HG02623 (cell line): ENCODE results near the gene TBXAS1.

Source experiments
- ATAC-seq: cut with Tn5 transposase; IDR thresholded peaks from one replicate; pipeline ENCODE4 v1.9.1; 2021; ENCODE audit warnings: moderate library complexity; ENCODE audit not compliant: unreplicated experiment

TBXAS1 gene

DNA sequence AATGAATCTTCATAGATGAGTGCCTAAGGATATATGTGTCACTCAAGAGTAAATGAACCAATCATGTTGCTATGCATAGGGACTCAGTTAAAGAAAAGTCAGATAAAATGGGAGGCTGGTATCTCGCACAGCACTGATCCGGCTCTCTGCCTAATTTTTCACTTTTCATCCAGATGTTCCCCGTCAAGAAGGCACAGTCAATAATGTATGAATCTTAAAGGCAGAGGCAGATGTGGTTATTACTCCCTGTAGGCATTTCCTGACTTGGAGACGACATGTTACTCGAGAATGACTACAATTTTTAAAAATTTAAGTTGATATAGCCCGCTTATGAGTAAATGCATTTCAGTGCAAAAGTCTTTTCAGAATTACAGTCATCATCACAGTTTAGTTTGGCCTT, 113.6 kb downstream of the TBXAS1 start:
- ATAC-seq, result no peak

- ATAC-seq, result no peak
Observed at GRCh38 chr7:139943401-139943800, 114.3 kb downstream of the TBXAS1 start.

GRCh38 chr7:139944248-139944647, 115.2 kb downstream of the TBXAS1 start:
- ATAC-seq, result no peak

DNA sequence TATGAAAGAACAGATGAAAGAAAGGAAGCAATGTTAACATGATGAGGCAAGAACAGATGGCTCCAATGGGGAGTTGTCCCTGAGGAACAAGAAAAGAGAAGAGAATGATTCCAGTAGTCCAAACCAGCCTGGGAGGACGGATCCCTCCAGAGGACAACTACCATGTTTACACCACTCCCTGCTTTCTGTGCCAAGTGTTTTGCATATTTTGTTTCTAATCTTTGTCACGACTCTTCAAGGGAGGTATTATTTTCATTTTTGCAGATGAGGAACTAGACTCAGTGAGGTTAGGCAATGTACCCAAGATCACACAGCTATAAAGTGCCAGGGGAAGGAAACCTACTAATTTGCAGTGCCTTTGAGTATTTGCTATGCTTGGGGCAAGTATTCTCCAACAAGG, 117.5 kb downstream of the TBXAS1 start:
- ATAC-seq, result no peak

DNA sequence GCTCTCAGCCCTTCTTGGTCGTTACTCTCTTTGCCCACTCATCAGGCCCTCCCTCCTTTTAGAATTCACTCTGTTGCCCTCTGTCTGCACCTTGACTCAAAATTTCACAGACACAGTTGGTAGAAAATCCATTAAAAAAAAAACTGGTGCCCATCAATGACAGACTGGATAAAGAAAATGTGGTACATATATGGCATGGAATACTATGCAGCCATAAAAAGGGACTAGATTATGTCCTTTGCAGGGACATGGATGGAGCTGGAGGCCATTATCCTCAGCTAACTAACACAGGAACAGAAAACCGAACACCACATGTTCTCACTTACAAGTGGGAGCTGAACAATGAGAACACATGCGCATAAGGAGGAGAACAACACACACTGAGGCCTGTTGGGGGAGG, 118.0 kb downstream of the TBXAS1 start:
- no peak for ATAC-seq

- no peak for ATAC-seq
Observed at GRCh38 chr7:139948167-139948566, 119.1 kb downstream of the TBXAS1 start.

GRCh38 chr7:139948587-139949335, 119.7 kb downstream of the TBXAS1 start:
- no peak for ATAC-seq

DNA sequence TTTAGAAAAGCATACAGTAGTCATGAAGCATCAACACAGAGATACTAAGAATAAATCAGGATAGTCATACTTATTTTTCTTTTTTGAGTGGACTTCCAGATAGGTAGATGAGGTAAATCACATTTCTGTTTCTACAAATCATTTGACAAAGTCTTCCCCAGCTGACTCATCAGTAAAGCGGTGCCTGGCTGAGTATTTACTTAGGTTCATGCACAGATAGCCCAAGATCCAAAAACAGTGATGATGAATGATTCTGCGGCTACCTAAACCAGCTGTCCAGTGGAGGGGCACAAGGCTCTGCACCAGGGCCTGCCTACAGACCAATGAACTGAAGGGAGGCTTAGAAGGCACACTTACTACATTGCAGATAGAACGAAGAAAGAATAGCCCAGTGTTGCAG, 120.6 kb downstream of the TBXAS1 start:
- no peak for ATAC-seq

DNA sequence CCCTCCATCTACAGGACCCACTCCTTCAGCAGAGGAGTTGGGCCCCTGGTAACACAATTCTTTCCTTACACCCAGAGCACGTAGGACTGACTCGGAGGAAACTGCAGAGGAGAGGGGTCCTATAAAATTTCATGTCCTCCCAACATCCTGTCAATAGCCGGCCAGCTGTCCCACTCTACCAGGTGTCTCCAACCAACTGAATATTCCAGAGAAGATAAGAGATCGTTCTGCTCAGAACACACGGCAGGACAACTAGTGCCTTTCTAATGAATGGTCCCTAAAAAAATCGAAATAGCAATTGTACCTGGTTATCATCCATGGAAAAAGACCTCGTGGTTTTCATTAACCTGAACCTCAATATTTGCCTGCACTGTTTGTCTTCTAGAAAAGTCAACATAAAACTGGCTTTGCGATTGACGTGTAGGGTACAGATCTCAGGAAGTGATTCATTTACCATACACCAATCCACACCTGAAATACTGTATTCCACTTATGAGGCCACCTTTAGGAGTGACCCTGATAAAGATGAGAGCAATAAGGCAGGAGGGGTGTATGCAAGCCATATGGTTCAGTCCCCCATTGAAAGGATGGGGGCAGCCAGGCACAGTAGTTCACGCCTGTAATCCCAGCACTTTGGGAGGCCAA, 121.9 kb downstream of the TBXAS1 start:
- ATAC-seq, result no peak

- no peak for ATAC-seq
Observed at GRCh38 chr7:139953229-139953628, 124.2 kb downstream of the TBXAS1 start.

DNA sequence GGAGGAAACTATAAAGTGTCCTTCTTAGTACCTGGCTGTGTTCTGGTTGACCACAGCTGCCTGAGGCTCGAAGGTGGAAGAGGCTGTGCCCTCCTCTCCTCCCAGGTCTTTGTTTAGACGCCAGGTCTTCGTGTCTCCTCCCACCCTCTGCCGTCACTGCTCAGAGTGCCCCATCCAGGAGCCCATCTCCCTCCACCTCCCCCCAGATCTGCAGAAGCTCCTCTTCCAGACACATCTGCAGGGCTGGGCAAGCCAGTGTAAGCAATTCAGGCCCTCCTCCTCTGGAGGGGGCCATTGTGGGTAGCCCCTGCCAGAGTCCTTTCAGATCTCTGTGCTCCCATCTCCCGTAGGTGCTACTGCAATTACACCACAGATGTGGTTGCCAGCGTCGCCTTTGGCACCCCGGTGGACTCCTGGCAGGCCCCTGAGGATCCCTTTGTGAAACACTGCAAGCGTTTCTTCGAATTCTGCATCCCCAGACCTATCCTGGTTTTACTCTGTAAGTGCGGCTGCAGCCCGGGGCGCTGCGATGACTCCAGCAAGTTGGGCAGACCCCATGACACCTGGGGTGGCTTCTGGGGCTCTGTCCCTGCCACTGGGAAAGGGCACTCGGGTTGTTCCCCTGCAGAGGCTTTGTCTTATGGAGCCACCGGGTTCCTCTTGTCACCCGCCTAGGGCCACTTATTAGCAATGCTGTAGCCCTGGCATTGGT, 126.2 kb downstream of the TBXAS1 start:
- no peak for ATAC-seq

GRCh38 chr7:139958599-139959284, 129.7 kb downstream of the TBXAS1 start:
- no peak for ATAC-seq

GRCh38 chr7:139959285-139959628, 130.2 kb downstream of the TBXAS1 start:
- ATAC-seq, result no peak

DNA sequence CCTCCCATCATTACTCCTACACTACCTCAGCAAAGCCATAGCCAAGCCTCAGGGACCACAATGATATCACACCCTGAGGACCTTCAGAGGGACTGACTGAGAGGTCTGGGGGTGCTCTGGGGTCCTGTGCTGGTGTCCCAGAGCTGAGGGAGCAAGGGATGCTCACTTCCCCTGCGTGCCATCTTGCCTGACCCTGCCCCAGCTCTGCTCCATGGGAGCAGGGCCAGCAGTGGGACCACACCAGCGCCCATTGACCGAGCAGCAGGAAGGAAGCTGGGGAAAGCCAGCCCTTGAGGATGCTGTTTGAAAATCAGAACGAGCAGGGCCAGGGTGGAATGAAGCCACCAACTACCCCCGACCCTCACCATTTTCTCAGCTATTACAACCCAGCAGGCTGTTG, 130.7 kb downstream of the TBXAS1 start:
- ATAC-seq, result no peak

DNA sequence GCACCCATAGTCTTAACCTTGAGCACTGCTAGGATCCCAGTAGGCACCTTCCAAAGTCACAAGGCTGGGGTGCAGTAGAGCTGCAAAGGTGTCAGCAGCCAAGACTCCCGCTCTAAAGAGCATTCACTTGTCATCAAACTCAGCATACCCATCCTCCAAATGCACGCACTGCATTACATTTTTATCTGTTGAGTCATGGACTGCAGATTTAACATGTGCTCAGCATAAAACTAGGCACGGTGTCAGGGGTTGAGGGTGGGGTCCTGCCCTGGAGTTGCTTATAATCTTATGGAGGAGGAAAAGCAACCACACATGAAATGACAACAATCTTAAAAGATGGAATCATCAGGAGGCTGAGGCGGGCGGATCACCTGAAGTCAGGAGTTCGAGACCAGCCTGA, 131.1 kb downstream of the TBXAS1 start:
- ATAC-seq, result no peak

DNA sequence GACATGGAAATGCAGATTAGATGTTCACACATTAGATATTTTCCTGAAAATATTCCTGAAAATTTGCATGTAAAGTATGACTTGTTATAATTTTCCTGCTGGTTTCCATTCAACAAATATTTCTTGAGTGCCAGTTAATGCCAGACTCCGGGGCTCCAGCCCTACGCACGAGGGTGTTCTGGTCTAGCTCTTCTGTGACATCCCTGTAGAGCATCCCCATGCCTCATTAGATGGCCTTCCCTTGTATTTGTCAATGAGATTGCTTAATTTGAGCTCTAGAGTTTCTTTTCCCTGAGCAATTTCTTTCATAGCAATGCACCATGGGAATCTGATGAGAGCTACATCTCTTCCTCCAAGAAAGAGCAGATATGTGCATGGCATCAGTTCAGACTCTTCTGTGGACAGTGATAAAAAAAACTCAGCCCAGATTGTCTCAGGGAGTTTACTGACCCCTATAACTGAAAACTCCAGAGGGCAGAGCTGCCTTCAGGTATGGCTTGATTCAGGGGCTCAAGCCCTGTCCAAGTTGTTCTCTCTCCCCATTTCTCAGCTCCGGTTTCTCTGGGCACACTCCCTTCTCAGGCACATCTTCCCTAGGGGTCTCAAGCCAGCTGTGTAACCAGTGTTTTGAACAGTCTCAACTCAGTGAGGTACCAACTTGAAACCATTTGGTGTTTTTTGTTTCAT, 137.0 kb downstream of the TBXAS1 start:
- ATAC-seq, result no peak

DNA sequence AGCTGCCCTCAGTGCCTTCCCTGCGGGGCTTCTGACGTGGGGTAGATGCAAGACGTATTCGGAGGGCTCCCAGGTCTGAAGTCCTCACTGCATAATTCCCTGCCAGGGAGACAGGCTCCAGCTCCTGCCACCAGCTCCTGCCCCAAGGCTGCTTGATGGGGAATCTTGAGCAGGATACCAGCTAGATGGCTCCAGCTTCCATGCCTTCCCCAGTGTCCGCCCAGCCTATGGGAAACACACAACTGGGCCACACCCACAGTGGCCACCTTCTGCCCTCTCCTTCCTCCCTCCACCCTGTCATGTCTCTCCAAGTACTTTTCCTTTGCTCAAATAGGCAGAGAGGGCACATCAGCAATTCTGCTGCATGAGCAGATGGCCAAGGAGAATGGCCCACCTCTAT, 137.9 kb downstream of the TBXAS1 start:
- ATAC-seq, result no peak

DNA sequence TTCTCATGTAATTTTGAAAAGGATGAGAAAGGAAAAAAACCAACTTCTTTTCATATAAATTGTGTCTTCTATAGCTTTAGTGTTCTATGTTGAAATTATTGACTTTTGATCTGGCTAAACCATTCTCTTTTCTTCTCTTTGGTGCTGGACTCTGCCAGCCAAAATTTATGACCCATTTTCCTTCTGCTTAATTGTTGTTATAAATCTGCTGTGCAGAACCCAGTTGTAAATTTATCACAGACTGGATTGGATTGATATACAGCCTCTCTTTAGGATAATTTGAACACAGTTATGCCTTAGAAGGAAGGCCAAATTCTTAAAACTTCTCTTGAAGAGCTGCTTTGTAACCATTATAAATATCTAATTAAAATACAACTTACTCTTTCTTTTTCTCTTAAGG, 139.9 kb downstream of the TBXAS1 start:
- ATAC-seq, result no peak

DNA sequence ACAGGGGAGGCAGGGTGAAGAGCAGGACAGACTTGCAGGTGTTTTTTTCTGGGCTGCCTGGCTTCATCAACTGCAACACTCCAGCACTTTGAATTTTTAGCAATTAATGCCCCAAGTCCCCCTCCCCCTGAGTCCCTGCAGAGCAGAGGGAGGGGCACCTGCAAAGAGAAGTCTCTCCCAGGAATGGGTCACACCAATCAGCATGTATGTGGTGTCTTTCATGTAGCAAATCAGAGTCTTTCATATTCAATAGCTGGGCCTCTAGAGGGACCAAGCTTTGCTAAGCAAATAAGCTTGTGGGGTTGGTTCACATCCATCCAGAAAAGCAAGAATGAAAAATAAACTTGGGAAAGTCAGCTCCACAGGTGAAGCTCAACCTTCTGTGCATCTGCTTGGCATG, 143.0 kb downstream of the TBXAS1 start:
- ATAC-seq, result no peak

GRCh38 chr7:139973101-139974050, 144.3 kb downstream of the TBXAS1 start:
- ATAC-seq, result no peak
